ENCODE results near the gene SPATA3.

Gene SPATA3

GRCh38 chr2:230995821-230996220 lies at the start of gene SPATA3:
Gene SPATA3 (plus strand): TSS chr2:230996121. CDS start chr2:230996234, 113 bp downstream.
- no peak for DNase-seq (ENCODE audit: low read depth in 2 of 2)

- DNase-seq (ENCODE audit: low read depth in 2 of 2): no peak
Measured at GRCh38 chr2:230946429-230947234, 49.3 kb upstream of the SPATA3 start.

GRCh38 chr2:230947235-230947576 lies 48.7 kb upstream of the SPATA3 start:
- DNase-seq (ENCODE audit: low read depth in 2 of 2): no peak

- no peak for DNase-seq (ENCODE audit: low read depth in 2 of 2)
Measured at GRCh38 chr2:230947908-230948365, 48.0 kb upstream of the SPATA3 start.

GRCh38 chr2:230949966-230950873 lies 45.7 kb upstream of the SPATA3 start:
- no peak for DNase-seq (ENCODE audit: low read depth in 2 of 2)

- no peak for DNase-seq (ENCODE audit: low read depth in 2 of 2)
Measured at GRCh38 chr2:230950874-230951339, 45.0 kb upstream of the SPATA3 start.

- no peak for DNase-seq (ENCODE audit: low read depth in 2 of 2)
Measured at GRCh38 chr2:230951396-230951795, 44.5 kb upstream of the SPATA3 start.

GRCh38 chr2:230952226-230952956 lies 43.5 kb upstream of the SPATA3 start:
- DNase-seq (ENCODE audit: low read depth in 2 of 2): no peak

GRCh38 chr2:230953845-230954244 lies 42.1 kb upstream of the SPATA3 start:
- DNase-seq (ENCODE audit: low read depth in 2 of 2): no peak

GRCh38 chr2:230954746-230955145 lies 41.2 kb upstream of the SPATA3 start:
- DNase-seq (ENCODE audit: low read depth in 2 of 2): no peak

GRCh38 chr2:230955163-230955737 lies 40.7 kb upstream of the SPATA3 start:
- no peak for DNase-seq (ENCODE audit: low read depth in 2 of 2)

GRCh38 chr2:230956827-230957755 lies 38.8 kb upstream of the SPATA3 start:
- DNase-seq (ENCODE audit: low read depth in 2 of 2): no peak

GRCh38 chr2:230957756-230958391 lies 38.0 kb upstream of the SPATA3 start:
- no peak for DNase-seq (ENCODE audit: low read depth in 2 of 2)

GRCh38 chr2:230958820-230959756 lies 36.8 kb upstream of the SPATA3 start:
- no peak for DNase-seq (ENCODE audit: low read depth in 2 of 2)

- DNase-seq (ENCODE audit: low read depth in 2 of 2): no peak
Measured at GRCh38 chr2:230960026-230960425, 35.9 kb upstream of the SPATA3 start.

GRCh38 chr2:230961091-230961491 lies 34.8 kb upstream of the SPATA3 start:
- DNase-seq (ENCODE audit: low read depth in 2 of 2): no peak

- DNase-seq (ENCODE audit: low read depth in 2 of 2): no peak
Measured at GRCh38 chr2:230964136-230964730, 31.7 kb upstream of the SPATA3 start.

- no peak for DNase-seq (ENCODE audit: low read depth in 2 of 2)
Measured at GRCh38 chr2:230967113-230967512, 28.8 kb upstream of the SPATA3 start.
